HL-60 (cell line): ENCODE results near the gene SMARCE1.

Source experiments
- DNase-seq, 2 experiments: peaks; one replicate each; pipeline ENCODE4 v3.0.0-alpha.2; 2010 to 2020; ENCODE audit warnings: low read depth in 1 of 2, low spot score in 1 of 2
- H3K27ac ChIP-seq: fragments of 250-450 bp; sonication (Bioruptor Pico); replicated peaks from 2 replicates; pipeline ENCODE4 v1.5.1; 2020; ENCODE audit warnings: mild to moderate bottlenecking, moderate library complexity
- H3K27me3 ChIP-seq: fragments of 250-450 bp; sonication (Bioruptor Pico); 2 replicates; pipeline ENCODE4 v1.5.1; 2021; ENCODE audit warnings: mild to moderate bottlenecking, moderate library complexity; ENCODE audit not compliant: insufficient read depth, poor library complexity, severe bottlenecking
- H3K4me3 ChIP-seq: replicated peaks from 2 replicates; pipeline ENCODE4 v1.5.1; 2011; ENCODE audit warnings: mild to moderate bottlenecking, control low read depth, low read length; ENCODE audit not compliant: insufficient read depth
- GABPA ChIP-seq: IDR thresholded peaks from 2 replicates; pipeline ENCODE4 v1.6.1; 2012; ENCODE audit warnings: low read depth
- POLR2AphosphoS5 ChIP-seq: IDR thresholded peaks from 2 replicates; pipeline ENCODE4 v1.6.1; 2012; ENCODE audit warnings: low read depth
- REST ChIP-seq: IDR thresholded peaks from 2 replicates; pipeline ENCODE4 v1.6.1; 2012; ENCODE audit warnings: low read depth; ENCODE audit not compliant: insufficient replicate concordance
- SPI1 ChIP-seq: IDR thresholded peaks from 2 replicates; pipeline ENCODE4 v1.6.1; 2012; ENCODE audit warnings: low read depth, mild to moderate bottlenecking, borderline replicate concordance
- TF ChIP-seq, protein P1 (sequence below): IDR thresholded peaks from one replicate; pipeline ENCODE4 v1.5.1; 2011; ENCODE audit warnings: low read length, control low read depth, inconsistent platforms; ENCODE audit not compliant: insufficient read depth

SMARCE1 gene

GRCh38 chr17:40621578-40621977 is 26.0 kb downstream of the SMARCE1 start:
- DNase-seq, result no peak
- Histone ChIP-seq H3K27me3 (peaks cover 2% of the 10 kb centered on the region), H3K4me3 (no peak overlapping the region), H3K27ac (no peak overlapping the region)
- no peak for TF ChIP-seq POLR2AphosphoS5
- TF ChIP-seq, protein P1, sequence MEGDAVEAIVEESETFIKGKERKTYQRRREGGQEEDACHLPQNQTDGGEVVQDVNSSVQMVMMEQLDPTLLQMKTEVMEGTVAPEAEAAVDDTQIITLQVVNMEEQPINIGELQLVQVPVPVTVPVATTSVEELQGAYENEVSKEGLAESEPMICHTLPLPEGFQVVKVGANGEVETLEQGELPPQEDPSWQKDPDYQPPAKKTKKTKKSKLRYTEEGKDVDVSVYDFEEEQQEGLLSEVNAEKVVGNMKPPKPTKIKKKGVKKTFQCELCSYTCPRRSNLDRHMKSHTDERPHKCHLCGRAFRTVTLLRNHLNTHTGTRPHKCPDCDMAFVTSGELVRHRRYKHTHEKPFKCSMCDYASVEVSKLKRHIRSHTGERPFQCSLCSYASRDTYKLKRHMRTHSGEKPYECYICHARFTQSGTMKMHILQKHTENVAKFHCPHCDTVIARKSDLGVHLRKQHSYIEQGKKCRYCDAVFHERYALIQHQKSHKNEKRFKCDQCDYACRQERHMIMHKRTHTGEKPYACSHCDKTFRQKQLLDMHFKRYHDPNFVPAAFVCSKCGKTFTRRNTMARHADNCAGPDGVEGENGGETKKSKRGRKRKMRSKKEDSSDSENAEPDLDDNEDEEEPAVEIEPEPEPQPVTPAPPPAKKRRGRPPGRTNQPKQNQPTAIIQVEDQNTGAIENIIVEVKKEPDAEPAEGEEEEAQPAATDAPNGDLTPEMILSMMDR, result no peak
- TF ChIP-seq GABPA, result no peak
- no peak for TF ChIP-seq REST
- no peak for TF ChIP-seq SPI1

DNA sequence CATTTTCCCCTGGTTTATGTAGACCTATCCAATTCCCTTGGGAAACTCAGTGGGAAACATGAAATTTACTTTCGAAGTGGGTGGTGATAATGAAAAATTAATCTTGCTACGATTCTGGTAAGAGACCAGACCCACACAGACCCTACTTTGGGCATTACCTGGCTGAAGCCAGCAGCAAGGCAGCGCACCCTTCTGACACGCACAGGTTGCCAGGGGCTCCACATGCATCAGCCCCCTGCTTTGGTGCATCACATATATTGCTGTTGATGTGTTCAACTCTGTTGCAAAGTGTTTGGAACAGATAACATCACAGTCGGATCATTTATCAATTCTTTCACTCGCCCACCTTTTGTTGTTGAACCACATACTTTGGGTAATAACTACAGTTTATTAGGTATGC is 26.6 kb downstream of the SMARCE1 start:
- Histone ChIP-seq H3K27ac (no peak overlapping the region), H3K4me3 (no peak overlapping the region), H3K27me3 (peaks cover 2% of the 10 kb centered on the region)
- no peak for DNase-seq
- TF ChIP-seq POLR2AphosphoS5 (no peak), REST (no peak), SPI1 (no peak), GABPA (no peak)
- TF ChIP-seq, protein P1, result no peak

- Histone ChIP-seq H3K4me3 (no peak overlapping the region), H3K27me3 (peaks cover 4% of the 10 kb centered on the region), H3K27ac (no peak overlapping the region)
- no peak for DNase-seq
- no peak for TF ChIP-seq GABPA
- TF ChIP-seq, protein P1, result no peak
- no peak for TF ChIP-seq POLR2AphosphoS5
- TF ChIP-seq SPI1, result no peak
- TF ChIP-seq REST, result no peak
These were observed 28.6 kb downstream of the SMARCE1 start for GRCh38 chr17:40618754-40619625.
